ENCODE measurements around the gene LCN1.

LCN1 gene

GRCh38 chr9:135552698-135553171 is 31.5 kb downstream of the LCN1 start:
- TF ChIP-seq REST (IDR thresholded peaks at IDR 0.05; ENCODE audit: insufficient replicate concordance, low read depth) (no peak), POLR2AphosphoS5 (IDR thresholded peaks at IDR 0.05; ENCODE audit: low read depth) (no peak), SPI1 (IDR thresholded peaks at IDR 0.05; ENCODE audit: borderline replicate concordance, low read depth) (no peak), CTCF (IDR thresholded peaks at IDR 0.05; ENCODE audit: insufficient read depth, low read length) (no peak), GABPA (IDR thresholded peaks at IDR 0.05; ENCODE audit: low read depth) (no peak)
- Histone ChIP-seq H3K4me3 (replicated peaks; ENCODE audit: insufficient read depth, low read length) (no peak overlapping the region), H3K27me3 (ENCODE audit: insufficient read depth, poor library complexity, severe bottlenecking) (peaks cover 2% of the 10 kb centered on the region), H3K27ac (replicated peaks) (no peak overlapping the region)
- no peak for DNase-seq (ENCODE audit: low read depth in 1 of 2, low spot score in 1 of 2)

- no peak for DNase-seq (ENCODE audit: low read depth in 1 of 2, low spot score in 1 of 2)
- no peak for TF ChIP-seq REST (IDR thresholded peaks at IDR 0.05; ENCODE audit: insufficient replicate concordance, low read depth)
- TF ChIP-seq CTCF (IDR thresholded peaks at IDR 0.05; ENCODE audit: insufficient read depth, low read length) = no peak
- no peak for TF ChIP-seq SPI1 (IDR thresholded peaks at IDR 0.05; ENCODE audit: borderline replicate concordance, low read depth)
- TF ChIP-seq POLR2AphosphoS5 (IDR thresholded peaks at IDR 0.05; ENCODE audit: low read depth) = no peak
- TF ChIP-seq GABPA (IDR thresholded peaks at IDR 0.05; ENCODE audit: low read depth) = no peak
- no peak overlapping the region for H3K27ac ChIP-seq (replicated peaks)
Measured at GRCh38 chr9:135554718-135555117, 33.5 kb downstream of the LCN1 start.

GRCh38 chr9:135555203-135555602 is 34.0 kb downstream of the LCN1 start:
- Histone ChIP-seq H3K4me3 (replicated peaks; ENCODE audit: insufficient read depth, low read length) (no peak overlapping the region), H3K27me3 (ENCODE audit: insufficient read depth, poor library complexity, severe bottlenecking) (peaks cover 2% of the 10 kb centered on the region), H3K27ac (replicated peaks) (no peak overlapping the region)
- DNase-seq (ENCODE audit: low read depth in 1 of 2, low spot score in 1 of 2) = no peak
- no peak for TF ChIP-seq POLR2AphosphoS5 (IDR thresholded peaks at IDR 0.05; ENCODE audit: low read depth)
- no peak for TF ChIP-seq REST (IDR thresholded peaks at IDR 0.05; ENCODE audit: insufficient replicate concordance, low read depth)
- no peak for TF ChIP-seq GABPA (IDR thresholded peaks at IDR 0.05; ENCODE audit: low read depth)
- TF ChIP-seq SPI1 (IDR thresholded peaks at IDR 0.05; ENCODE audit: borderline replicate concordance, low read depth) = no peak
- no peak for TF ChIP-seq CTCF (IDR thresholded peaks at IDR 0.05; ENCODE audit: insufficient read depth, low read length)

More at GRCh38 chr9:135554718-135555117, 33.5 kb downstream of the LCN1 start:
- Histone ChIP-seq H3K27me3 (ENCODE audit: insufficient read depth, poor library complexity, severe bottlenecking) (peaks cover 2% of the 10 kb centered on the region), H3K4me3 (replicated peaks; ENCODE audit: insufficient read depth, low read length) (no peak overlapping the region)

All from HL-60 (cell line).